ENCODE measurements around the gene SLC25A19. TPM values are rescaled to one million over a fixed set of nuclear protein-coding genes. Genes with fewer than 3 reads are reported as not detected.

SLC25A19 gene
- total and polyA plus RNA-seq, 2 of the 8 experiments (the other 6 are each of a cell fraction or from before 2014, with no cell fraction given), result 28.6 to 32.6 TPM

DNA sequence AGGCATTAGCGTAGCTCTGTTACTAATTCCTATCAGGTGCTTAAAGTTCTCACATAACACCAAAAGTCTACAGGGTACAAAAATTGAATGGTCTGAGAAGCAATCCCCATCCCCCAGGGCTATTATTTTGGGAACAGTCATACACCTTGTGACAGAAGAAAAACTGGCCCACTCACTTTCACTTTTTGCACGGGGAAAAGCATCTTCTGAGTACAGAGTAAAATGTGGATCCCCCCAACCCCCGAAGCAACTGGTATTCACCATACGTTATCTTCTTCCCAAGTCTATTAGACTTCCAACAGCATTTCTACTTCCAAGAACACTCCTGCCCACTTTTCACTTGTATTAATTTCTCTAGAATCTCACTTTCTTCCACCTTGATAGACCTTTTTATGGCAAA lies 39.7 kb downstream of the SLC25A19 start (continued):
- TF ChIP-seq POLR2AphosphoS5 (IDR thresholded peaks at IDR 0.05; ENCODE audit: low read depth, low read length) (no peak), SIX5 (IDR thresholded peaks at IDR 0.05; ENCODE audit: low read depth, low read length) (no peak), HDAC6 (IDR thresholded peaks at IDR 0.05; ENCODE audit: low read depth, low read length) (no peak), RFX5 (IDR thresholded peaks at IDR 0.05; ENCODE audit: borderline replicate concordance, low read depth, low read length) (no peak), RXRA (IDR thresholded peaks at IDR 0.05; ENCODE audit: insufficient read depth, low read depth, low read length) (no peak), EP300 (IDR thresholded peaks at IDR 0.05; ENCODE audit: borderline replicate concordance in 1 of 2, low read depth in 2 of 2, low read length in 2 of 2) (no peak), KDM1A (IDR thresholded peaks at IDR 0.05; ENCODE audit: borderline replicate concordance, low read length) (no peak)
